Astrocyte (in vitro differentiated cells and primary cell): ENCODE measurements around the gene CFAP73.

ENCODE experiments used
- EZH2 ChIP-seq: IDR thresholded peaks from 2 replicates; pipeline ENCODE4 v1.6.1; 2012; ENCODE audit warnings: mild to moderate bottlenecking, low read length, inconsistent platforms; ENCODE audit not compliant: insufficient read depth
- TF ChIP-seq, protein P1 (sequence below): IDR thresholded peaks from 2 replicates; pipeline ENCODE4 v1.5.1; 2011; ENCODE audit warnings: low read depth, mild to moderate bottlenecking, inconsistent platforms, low read length, moderate library complexity; ENCODE audit not compliant: insufficient read depth

DNA sequence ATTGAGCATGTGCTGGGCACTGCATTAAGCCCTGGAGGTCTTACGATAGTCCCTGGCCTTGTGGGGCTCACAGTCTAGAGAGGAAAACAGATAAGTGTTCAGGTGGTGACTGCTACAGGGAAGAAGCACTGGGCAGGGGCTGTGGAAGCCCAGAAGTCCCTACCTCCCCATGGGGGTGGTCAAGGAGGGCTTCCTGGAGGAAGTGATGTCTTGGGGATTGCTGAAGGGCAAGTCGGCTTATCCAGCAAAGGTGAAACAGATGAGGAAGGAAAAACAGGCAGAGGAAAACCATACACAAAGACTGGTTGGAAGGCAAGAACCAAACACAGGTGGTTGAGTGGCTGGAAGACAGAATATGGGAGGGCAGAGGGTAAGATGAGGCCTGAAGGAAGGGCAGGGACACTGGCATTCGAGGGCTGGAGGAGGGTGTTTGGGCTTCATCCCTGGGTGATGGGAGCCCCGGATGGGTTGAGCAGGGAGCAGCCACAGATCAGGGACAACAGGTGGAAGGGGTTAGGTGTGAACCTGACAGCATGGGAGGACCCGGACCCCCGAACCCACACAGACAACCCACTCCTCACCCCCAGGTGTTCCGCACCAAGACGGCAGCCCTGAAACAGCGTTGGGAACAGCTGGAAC is 2.8 kb downstream of the CFAP73 start:
- TF ChIP-seq, protein P1, sequence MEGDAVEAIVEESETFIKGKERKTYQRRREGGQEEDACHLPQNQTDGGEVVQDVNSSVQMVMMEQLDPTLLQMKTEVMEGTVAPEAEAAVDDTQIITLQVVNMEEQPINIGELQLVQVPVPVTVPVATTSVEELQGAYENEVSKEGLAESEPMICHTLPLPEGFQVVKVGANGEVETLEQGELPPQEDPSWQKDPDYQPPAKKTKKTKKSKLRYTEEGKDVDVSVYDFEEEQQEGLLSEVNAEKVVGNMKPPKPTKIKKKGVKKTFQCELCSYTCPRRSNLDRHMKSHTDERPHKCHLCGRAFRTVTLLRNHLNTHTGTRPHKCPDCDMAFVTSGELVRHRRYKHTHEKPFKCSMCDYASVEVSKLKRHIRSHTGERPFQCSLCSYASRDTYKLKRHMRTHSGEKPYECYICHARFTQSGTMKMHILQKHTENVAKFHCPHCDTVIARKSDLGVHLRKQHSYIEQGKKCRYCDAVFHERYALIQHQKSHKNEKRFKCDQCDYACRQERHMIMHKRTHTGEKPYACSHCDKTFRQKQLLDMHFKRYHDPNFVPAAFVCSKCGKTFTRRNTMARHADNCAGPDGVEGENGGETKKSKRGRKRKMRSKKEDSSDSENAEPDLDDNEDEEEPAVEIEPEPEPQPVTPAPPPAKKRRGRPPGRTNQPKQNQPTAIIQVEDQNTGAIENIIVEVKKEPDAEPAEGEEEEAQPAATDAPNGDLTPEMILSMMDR, result no peak
- TF ChIP-seq EZH2, result no peak
